Measurements from ENCODE around the gene RNASET2.

RNASET2 gene

DNA sequence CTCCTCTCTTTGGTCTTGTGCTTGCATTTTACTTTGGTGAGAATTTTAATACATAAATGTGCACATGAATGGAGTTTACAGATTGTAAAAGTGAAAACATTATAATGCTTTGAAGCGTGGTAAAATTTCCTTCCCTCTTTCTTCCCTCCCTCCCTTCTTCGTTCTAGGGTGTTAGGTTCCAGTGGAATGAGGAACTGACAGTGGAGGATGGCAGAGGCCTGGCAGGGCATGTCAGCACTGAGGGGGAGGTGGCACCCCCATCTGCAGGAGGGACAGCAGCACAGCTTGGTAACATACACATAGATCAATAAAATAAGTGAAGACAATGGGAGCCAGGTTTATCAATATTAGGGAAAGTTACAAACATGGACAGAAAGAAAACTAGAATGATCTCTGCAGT lies 47.5 kb downstream of the RNASET2 start:
- Mint-ChIP-seq H3K36me3 (ENCODE audit: low read depth) (peaks cover 2% of the 10 kb centered on the region), H3K9me3 (no peaks in the 10 kb centered on the region), H3K27ac (no peak overlapping the region), H3K27me3 (no peaks in the 10 kb centered on the region), H3K4me1 (ENCODE audit: low read depth) (peaks cover 38% of the 10 kb centered on the region), H3K4me3 (no peak overlapping the region)

DNA sequence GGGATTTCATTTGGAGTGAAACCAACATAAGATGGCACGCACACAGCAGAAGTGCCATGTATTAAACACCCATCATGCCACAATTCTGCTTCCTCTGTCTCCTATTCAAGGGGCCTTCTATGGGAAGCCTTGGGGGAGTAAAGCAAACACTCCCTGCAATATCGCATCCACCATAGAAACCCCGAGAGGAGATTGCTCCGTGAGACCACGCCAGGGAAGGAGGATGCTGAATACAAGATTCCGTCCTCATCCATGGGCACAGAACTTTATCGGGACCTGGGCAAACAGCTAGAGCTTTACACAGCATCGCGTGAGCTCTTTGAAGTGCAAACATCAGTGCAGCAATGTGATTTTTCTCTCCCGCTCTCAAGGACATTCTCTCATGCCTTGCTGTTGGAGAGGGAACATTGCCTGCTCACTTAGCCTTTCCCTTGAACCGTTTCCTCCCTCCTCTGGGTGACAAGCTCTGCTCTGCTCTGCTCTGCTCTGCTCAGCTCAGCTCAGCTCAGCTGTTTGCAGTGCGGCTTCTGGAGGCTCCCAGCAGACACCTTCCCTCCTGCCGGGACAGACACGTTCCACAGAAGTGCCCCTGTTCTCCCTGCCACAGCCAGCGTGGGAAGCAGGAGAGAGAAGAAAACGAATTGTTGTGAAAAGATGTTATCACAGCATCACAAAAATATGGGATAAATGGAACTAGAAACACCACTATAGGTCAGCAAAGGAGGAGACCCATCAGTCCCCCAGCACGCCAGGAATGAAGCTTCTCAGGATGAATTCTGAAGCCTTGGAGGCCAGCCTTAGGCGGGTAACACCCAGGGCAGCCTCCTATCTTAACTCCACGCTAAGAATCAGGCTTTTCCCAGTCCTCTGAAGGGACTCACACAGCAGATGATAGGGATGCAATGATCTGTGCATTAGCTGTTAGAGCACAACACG lies 48.2 kb downstream of the RNASET2 start:
- Mint-ChIP-seq H3K4me3 (no peak overlapping the region), H3K27ac (no peak overlapping the region), H3K27me3 (no peaks in the 10 kb centered on the region), H3K36me3 (ENCODE audit: low read depth) (no peaks in the 10 kb centered on the region), H3K9me3 (no peaks in the 10 kb centered on the region), H3K4me1 (ENCODE audit: low read depth) (peaks cover 38% of the 10 kb centered on the region)

- Mint-ChIP-seq H3K36me3 (ENCODE audit: low read depth) (no peaks in the 10 kb centered on the region), H3K4me3 (no peak overlapping the region), H3K27ac (no peak overlapping the region), H3K9me3 (no peaks in the 10 kb centered on the region), H3K27me3 (no peaks in the 10 kb centered on the region), H3K4me1 (ENCODE audit: low read depth) (peaks cover 38% of the 10 kb centered on the region)
Measured at GRCh38 chr6:166907373-166907841, 48.9 kb downstream of the RNASET2 start.

DNA sequence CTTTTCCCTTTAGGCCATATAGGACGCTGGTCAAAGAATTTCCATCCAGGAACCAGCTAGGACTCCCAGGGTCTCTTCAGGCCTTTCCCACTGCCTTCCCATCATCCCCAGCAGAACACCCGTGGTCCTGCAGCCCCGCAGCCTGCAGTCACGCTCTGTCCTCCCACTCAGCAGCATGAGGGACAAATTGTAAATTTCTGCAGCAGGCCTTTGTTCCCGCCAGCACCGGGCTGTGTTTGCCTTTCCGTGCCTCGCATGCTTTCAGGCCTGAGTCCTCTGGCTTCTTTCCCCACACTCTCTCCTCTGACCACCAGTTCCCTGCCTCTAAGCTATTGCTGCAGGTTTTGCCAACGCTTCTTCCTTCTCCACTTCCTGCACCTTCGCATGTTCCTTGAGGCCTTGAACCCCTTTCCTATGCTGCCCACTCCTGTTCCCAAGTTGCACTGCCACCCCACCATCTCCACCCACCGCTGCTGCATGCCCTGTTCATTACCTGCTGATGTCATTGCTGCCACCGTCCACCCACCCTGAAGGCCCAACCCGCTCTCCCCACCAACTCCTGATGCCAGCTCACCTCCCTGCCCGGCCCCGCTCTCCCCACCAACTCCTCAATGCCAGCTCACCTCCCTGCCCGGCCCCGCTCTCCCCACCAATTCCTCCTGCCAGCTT lies 49.8 kb downstream of the RNASET2 start:
- Mint-ChIP-seq H3K4me3 (no peak overlapping the region), H3K36me3 (ENCODE audit: low read depth) (no peaks in the 10 kb centered on the region), H3K27ac (no peak overlapping the region), H3K9me3 (peaks cover under 1% of the 10 kb centered on the region), H3K27me3 (no peaks in the 10 kb centered on the region), H3K4me1 (ENCODE audit: low read depth) (peaks cover 37% of the 10 kb centered on the region)

- peaks cover 6% of the 10 kb centered on the region for H3K9me3 Mint-ChIP-seq
- no peaks in the 10 kb centered on the region for H3K27me3 Mint-ChIP-seq
- H3K4me1 Mint-ChIP-seq (ENCODE audit: low read depth) = peaks cover 28% of the 10 kb centered on the region
- H3K27ac Mint-ChIP-seq = no peak overlapping the region
- no peak overlapping the region for H3K4me3 Mint-ChIP-seq
- H3K36me3 Mint-ChIP-seq (ENCODE audit: low read depth) = no peaks in the 10 kb centered on the region
Measured at GRCh38 chr6:166905505-166906134, 50.7 kb downstream of the RNASET2 start.

GRCh38 chr6:166905013-166905412 lies 51.3 kb downstream of the RNASET2 start:
- peaks cover 11% of the 10 kb centered on the region for H3K9me3 Mint-ChIP-seq
- H3K27me3 Mint-ChIP-seq = no peaks in the 10 kb centered on the region
- H3K4me1 Mint-ChIP-seq (ENCODE audit: low read depth) = peaks cover 26% of the 10 kb centered on the region
- H3K36me3 Mint-ChIP-seq (ENCODE audit: low read depth) = no peaks in the 10 kb centered on the region
- H3K4me3 Mint-ChIP-seq = no peak overlapping the region
- H3K27ac Mint-ChIP-seq = no peak overlapping the region

GRCh38 chr6:166904101-166904746 lies 52.1 kb downstream of the RNASET2 start:
- no peaks in the 10 kb centered on the region for H3K27me3 Mint-ChIP-seq
- H3K4me3 Mint-ChIP-seq = no peak overlapping the region
- H3K36me3 Mint-ChIP-seq (ENCODE audit: low read depth) = no peaks in the 10 kb centered on the region
- no peak overlapping the region for H3K27ac Mint-ChIP-seq
- peaks cover 26% of the 10 kb centered on the region for H3K4me1 Mint-ChIP-seq (ENCODE audit: low read depth)
- H3K9me3 Mint-ChIP-seq = peaks cover 14% of the 10 kb centered on the region

DNA sequence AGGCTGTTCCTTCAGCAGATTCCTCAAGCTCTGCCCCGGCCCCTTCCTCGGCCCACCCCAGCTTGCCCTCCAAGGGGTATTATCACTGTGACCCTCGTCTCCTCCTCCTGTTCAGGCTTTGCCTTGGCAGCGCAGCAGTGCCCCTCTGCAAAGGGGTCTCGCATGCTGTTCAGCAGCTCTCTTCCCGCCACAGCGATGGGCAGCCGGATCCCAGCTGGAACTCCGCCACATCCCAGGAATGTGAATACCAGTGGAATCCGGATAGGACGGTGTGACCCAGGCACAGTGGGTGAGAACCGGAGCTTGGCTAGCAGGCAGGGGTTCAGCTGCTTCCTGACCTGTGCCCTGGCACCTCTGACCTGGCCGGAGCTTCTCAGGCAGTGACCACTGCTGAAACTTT lies 52.9 kb downstream of the RNASET2 start:
- no peak overlapping the region for H3K27ac Mint-ChIP-seq
- no peaks in the 10 kb centered on the region for H3K27me3 Mint-ChIP-seq
- peaks cover 18% of the 10 kb centered on the region for H3K4me1 Mint-ChIP-seq (ENCODE audit: low read depth)
- H3K9me3 Mint-ChIP-seq = peaks cover 14% of the 10 kb centered on the region
- H3K4me3 Mint-ChIP-seq = no peak overlapping the region
- no peaks in the 10 kb centered on the region for H3K36me3 Mint-ChIP-seq (ENCODE audit: low read depth)

GRCh38 chr6:166903027-166903426 lies 53.3 kb downstream of the RNASET2 start:
- no peak overlapping the region for H3K27ac Mint-ChIP-seq
- no peak overlapping the region for H3K4me3 Mint-ChIP-seq
- peaks cover 15% of the 10 kb centered on the region for H3K4me1 Mint-ChIP-seq (ENCODE audit: low read depth)
- no peaks in the 10 kb centered on the region for H3K27me3 Mint-ChIP-seq
- H3K9me3 Mint-ChIP-seq = peaks cover 14% of the 10 kb centered on the region
- H3K36me3 Mint-ChIP-seq (ENCODE audit: low read depth) = no peaks in the 10 kb centered on the region

DNA sequence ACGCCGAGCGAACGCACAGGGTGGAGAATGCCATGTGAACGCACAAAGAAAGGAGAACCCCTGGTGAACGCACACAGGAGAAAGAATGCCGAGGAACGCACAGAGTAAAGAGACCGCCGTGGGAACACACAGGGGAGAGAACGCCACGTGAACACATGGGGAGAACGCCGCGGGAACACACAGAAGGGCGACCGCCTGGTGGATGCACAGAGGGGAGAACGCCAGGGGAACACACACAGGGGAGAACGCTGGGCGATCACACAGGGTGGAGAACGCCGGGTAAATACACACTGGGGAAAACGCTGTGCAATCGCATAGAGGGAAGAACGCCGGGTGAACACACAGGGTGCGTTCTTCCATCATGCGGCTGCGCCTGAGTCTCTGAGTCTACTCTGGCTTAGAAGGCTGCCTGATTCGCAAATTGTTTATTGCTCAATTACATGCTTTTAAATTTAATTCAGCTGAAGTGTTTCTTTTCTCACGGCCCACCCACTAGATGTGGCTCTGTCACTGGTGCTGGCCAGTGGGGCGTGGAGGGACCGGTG lies 54.1 kb downstream of the RNASET2 start:
- H3K36me3 Mint-ChIP-seq (ENCODE audit: low read depth) = no peaks in the 10 kb centered on the region
- peaks cover 14% of the 10 kb centered on the region for H3K9me3 Mint-ChIP-seq
- no peak overlapping the region for H3K4me3 Mint-ChIP-seq
- no peaks in the 10 kb centered on the region for H3K27me3 Mint-ChIP-seq
- peaks cover 9% of the 10 kb centered on the region for H3K4me1 Mint-ChIP-seq (ENCODE audit: low read depth)
- H3K27ac Mint-ChIP-seq = no peak overlapping the region

GRCh38 chr6:166901626-166902025 lies 54.7 kb downstream of the RNASET2 start:
- H3K36me3 Mint-ChIP-seq (ENCODE audit: low read depth) = no peaks in the 10 kb centered on the region
- no peak overlapping the region for H3K27ac Mint-ChIP-seq
- no peaks in the 10 kb centered on the region for H3K27me3 Mint-ChIP-seq
- no peak overlapping the region for H3K4me3 Mint-ChIP-seq
- H3K4me1 Mint-ChIP-seq (ENCODE audit: low read depth) = peaks cover 2% of the 10 kb centered on the region
- H3K9me3 Mint-ChIP-seq = peaks cover 14% of the 10 kb centered on the region

DNA sequence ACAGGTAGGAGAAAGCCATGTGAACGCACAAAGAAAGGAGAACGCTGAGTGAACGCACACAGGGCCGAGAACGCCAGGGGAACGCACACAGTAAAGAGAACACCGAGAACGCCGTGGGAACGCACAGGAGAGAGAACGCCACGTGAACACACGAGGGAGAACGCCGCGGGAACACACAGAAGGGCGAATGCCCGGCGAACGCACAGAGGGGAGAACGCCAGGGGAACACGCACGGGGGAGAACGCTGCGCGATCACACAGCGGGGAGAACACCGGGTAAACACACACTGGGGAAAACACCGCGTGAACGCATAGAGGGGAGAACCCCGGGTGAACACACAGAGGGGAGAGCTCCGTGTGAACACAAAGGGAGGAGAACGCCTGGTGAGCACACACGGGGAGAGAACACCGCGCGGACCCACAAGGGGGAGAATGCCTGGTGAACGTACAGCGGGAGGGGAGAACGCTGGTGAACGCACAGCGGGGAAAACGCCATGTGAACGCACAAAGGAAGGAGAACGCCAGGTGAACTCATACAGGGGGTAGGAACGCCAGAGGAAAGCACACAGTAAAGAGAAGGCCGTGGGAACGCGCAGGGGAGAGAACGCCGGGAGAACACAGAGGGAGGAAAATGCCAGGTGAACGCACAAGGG lies 55.3 kb downstream of the RNASET2 start:
- Mint-ChIP-seq H3K27ac (no peak overlapping the region), H3K27me3 (no peaks in the 10 kb centered on the region), H3K9me3 (peaks cover 14% of the 10 kb centered on the region), H3K4me1 (ENCODE audit: low read depth) (no peaks in the 10 kb centered on the region), H3K4me3 (no peak overlapping the region), H3K36me3 (ENCODE audit: low read depth) (no peaks in the 10 kb centered on the region)

GRCh38 chr6:166900130-166900708 lies 56.1 kb downstream of the RNASET2 start:
- no peaks in the 10 kb centered on the region for H3K27me3 Mint-ChIP-seq
- H3K9me3 Mint-ChIP-seq = peaks cover 14% of the 10 kb centered on the region
- no peak overlapping the region for H3K4me3 Mint-ChIP-seq
- H3K27ac Mint-ChIP-seq = no peak overlapping the region
- H3K36me3 Mint-ChIP-seq (ENCODE audit: low read depth) = no peaks in the 10 kb centered on the region
- no peaks in the 10 kb centered on the region for H3K4me1 Mint-ChIP-seq (ENCODE audit: low read depth)

DNA sequence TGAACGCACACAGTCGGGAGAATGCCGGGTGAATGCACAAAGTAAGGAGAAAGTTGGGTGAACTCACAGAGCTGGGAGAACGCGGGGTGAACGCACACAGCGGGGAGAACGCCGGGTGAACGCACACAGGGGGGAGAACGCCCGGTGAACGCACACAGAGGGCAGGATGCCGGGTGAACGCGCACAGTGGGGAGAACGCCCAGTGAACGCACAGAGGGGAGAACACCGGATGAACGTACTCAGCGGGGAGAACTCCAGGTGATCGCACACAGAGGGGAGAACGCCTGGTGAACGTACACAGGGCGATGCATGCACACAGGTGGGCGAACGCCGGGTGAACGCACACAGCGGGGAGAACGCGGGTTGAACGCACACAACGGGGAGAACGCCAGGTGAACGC lies 57.4 kb downstream of the RNASET2 start:
- Mint-ChIP-seq H3K27ac (no peak overlapping the region), H3K36me3 (ENCODE audit: low read depth) (no peaks in the 10 kb centered on the region), H3K4me3 (no peak overlapping the region), H3K27me3 (no peaks in the 10 kb centered on the region), H3K9me3 (peaks cover 14% of the 10 kb centered on the region), H3K4me1 (ENCODE audit: low read depth) (no peaks in the 10 kb centered on the region)

All from stimulated activated naive CD8-positive, alpha-beta T cell treated with anti-CD3 and anti-CD28 coated beads, Interleukin-15, Interleukin-2, amounts not matched to agents 100 ng/mL and 50 ng/mL, for 24 hours (primary cell).